ENCODE data around the gene ECHDC1.

ECHDC1 gene

DNA sequence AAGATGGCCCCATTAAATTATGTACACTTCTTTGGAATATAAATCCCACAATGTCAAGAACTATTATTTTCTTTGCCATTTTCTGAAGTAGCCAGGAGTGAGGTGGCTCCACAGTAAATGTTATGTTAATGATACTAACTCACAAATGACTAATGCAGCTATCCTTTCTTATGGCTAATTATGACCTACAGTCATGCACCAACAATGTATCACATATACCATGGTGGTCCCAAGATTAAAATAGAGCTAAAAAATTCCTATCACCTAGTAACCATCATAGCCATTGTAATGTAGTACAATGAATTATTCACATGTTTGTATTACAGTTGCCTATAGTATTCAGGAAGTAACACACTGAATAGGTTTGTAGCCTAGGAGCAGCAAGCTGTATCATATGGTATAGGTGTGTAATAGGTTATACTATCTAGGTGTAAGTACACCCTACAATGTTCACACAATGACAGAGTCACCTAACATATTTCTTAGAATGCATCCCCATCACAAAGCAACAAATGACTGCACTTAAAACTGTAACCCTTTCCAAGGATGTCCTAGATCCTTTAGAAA lies 15.3 kb downstream of the ECHDC1 start:
- TF ChIP-seq, protein P1, sequence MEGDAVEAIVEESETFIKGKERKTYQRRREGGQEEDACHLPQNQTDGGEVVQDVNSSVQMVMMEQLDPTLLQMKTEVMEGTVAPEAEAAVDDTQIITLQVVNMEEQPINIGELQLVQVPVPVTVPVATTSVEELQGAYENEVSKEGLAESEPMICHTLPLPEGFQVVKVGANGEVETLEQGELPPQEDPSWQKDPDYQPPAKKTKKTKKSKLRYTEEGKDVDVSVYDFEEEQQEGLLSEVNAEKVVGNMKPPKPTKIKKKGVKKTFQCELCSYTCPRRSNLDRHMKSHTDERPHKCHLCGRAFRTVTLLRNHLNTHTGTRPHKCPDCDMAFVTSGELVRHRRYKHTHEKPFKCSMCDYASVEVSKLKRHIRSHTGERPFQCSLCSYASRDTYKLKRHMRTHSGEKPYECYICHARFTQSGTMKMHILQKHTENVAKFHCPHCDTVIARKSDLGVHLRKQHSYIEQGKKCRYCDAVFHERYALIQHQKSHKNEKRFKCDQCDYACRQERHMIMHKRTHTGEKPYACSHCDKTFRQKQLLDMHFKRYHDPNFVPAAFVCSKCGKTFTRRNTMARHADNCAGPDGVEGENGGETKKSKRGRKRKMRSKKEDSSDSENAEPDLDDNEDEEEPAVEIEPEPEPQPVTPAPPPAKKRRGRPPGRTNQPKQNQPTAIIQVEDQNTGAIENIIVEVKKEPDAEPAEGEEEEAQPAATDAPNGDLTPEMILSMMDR (IDR thresholded peaks at IDR 0.05; ENCODE audit: extremely low read depth, insufficient read depth, missing control alignments) = no peak
- DNase-seq (ENCODE audit: low spot score) = no peak
- in situ Hi-C loops (cut with MboI; ENCODE audit: low pct_unique_long_range_greater_than_20kb, low sequenced_read_pairs, unreplicated experiment) = no loop called here

DNA sequence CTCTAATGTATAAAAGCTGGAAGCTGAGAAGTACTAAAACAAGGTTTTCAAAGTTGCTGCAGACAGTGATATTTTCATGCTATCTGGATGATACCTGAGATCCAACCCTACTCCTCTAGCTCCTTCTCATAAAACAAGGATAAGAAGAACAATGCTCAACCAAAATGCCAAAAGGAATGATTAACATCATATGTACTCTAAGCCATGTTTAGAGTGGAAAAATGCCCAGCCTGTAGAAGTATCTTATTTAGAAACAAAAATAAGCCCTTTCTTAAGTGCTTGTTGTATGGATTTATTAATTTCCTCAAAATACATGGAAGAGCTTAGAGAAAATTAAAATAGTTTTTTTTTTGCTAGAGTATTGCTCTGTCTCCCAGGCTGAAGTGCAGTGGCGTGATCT lies 23.7 kb downstream of the ECHDC1 start:
- in situ Hi-C loops (cut with MboI; ENCODE audit: low pct_unique_long_range_greater_than_20kb, low sequenced_read_pairs, unreplicated experiment) = no loop called here
- TF ChIP-seq, protein P1 (IDR thresholded peaks at IDR 0.05; ENCODE audit: extremely low read depth, insufficient read depth, missing control alignments) = no peak
- DNase-seq (ENCODE audit: low spot score) = no peak

DNA sequence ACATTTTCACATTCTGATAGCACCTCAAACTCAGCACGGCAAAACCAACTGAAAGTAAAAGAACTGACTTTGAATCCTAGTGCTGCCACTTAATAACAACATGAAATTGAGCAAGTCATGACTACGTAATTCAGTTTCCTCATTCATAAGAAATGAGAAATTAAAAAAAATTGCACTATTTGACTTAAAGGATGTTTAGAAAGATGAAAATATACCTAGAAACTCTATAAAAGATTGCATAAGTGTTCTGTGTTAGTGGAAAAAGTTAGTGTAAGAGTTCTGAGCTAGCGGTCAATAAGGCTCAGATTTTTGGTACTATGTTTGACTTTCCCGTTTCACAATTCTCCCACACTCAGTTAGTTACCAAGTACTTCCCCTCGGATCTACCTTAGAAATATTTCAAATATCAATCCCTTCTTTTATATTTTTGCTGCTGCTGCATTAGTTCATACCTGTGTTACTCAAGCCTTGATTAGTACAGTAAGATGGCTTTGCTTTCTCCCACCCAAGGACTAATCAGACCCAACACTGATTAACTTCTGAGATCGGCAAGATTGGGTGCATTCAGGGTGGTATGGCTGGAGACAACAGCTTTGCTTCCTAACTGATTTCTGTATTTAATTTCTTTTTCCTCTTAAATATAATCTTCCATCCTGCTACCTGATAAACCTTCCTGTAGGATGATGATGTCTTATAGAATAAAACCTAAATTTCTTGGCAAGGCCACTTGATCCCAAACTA lies 25.9 kb downstream of the ECHDC1 start:
- TF ChIP-seq, protein P1 (IDR thresholded peaks at IDR 0.05; ENCODE audit: extremely low read depth, insufficient read depth, missing control alignments) = no peak
- no peak for DNase-seq (ENCODE audit: low spot score)
- in situ Hi-C loops (cut with MboI; ENCODE audit: low pct_unique_long_range_greater_than_20kb, low sequenced_read_pairs, unreplicated experiment) = no loop called here

DNA sequence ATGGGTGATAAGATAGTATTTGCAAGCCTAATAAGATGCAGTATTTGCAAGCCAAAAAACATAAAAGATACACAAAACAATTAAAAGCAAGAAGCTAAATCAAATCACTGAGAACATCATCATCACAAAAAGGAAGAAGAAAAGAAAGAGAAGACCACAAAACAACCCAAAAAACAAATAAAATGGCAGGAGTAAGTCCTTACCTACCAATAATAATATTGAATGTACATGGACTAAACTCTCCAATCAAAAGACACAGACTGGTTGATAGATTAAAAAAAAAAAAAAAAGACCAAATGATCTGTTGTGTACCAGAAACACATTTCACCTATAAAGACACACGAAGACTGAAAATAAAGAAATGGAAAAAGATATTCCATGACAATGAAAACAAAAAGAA lies 37.7 kb downstream of the ECHDC1 start:
- no peak for DNase-seq (ENCODE audit: low spot score)
- in situ Hi-C loops (cut with MboI; ENCODE audit: low pct_unique_long_range_greater_than_20kb, low sequenced_read_pairs, unreplicated experiment) = no loop called here
- TF ChIP-seq, protein P1 (IDR thresholded peaks at IDR 0.05; ENCODE audit: extremely low read depth, insufficient read depth, missing control alignments) = no peak

DNA sequence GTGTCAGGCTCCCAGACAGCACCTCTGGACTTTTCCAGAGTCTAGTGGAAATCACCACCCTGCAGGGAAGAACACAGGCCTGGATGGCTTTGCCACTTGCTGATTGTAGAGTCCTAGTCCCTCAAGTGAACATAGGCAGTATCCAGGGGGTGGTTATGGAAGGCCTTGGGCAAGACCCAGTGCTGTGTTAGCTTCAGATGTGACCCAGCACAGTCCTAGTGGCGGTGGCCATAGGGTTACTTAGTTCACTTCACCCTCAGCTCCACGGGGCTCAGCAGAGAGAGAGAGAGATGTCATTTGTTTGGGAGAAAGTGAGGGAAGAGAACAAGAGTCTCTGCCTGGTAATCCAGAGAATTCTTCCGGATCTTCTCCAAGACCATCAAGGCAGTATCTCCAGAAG lies 39.5 kb downstream of the ECHDC1 start:
- in situ Hi-C loops (cut with MboI; ENCODE audit: low pct_unique_long_range_greater_than_20kb, low sequenced_read_pairs, unreplicated experiment) = no loop called here
- TF ChIP-seq, protein P1 (IDR thresholded peaks at IDR 0.05; ENCODE audit: extremely low read depth, insufficient read depth, missing control alignments) = no peak
- no peak for DNase-seq (ENCODE audit: low spot score)

DNA sequence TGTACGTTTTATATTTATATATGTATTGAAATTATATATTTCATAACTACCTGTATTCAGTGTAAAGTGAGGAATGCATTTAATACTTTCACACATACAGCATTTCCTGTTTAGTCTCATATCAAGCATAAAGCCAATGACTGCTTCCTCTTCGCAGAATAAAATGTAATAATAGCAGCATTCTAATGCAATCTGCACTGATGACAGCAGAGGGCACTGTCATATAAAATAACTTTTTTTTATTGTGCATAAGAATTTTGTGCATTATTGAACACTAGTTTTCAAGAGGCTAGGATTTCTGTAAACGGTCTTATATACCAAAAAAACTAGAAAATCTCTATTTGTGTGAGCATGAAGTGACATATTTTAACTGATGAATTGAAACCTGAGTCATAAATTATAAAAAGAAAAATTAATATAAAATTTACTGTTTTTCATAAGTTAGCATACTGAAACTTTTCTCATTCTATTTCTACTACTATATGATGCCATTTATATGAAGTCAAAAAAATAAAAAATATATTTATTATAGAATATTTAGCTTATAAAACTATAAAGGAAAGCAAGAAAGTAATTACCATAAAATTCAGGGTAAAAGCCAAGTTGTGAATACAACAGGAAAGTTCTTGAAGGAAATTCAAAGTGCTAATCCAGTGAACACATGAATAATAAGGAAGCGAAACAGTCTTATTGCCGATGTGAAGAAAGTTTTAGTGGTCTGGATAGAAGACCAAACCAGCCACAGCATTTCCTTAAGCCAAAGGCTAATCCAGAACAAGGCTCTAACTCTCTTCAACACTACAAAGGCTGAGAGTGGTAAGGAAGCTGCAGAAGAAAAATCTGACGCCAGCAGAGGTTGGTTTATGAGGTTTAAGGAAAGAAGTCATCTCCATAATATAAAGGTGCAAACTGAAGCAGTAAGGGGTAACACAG lies 40.4 kb downstream of the ECHDC1 start:
- in situ Hi-C loops (cut with MboI; ENCODE audit: low pct_unique_long_range_greater_than_20kb, low sequenced_read_pairs, unreplicated experiment) = no loop called here
- TF ChIP-seq, protein P1 (IDR thresholded peaks at IDR 0.05; ENCODE audit: extremely low read depth, insufficient read depth, missing control alignments) = peak; percentile 71
- peak; percentile 15 for DNase-seq (ENCODE audit: low spot score)

Data from GM13977 (cell line).